NAMALWA (cell line): ENCODE results near the gene RRAGD.

ENCODE experiments used
- DNase-seq: peaks from one replicate; pipeline ENCODE4 v3.0.0-alpha.2; 2015; ENCODE audit warnings: low spot score

Gene RRAGD

DNA sequence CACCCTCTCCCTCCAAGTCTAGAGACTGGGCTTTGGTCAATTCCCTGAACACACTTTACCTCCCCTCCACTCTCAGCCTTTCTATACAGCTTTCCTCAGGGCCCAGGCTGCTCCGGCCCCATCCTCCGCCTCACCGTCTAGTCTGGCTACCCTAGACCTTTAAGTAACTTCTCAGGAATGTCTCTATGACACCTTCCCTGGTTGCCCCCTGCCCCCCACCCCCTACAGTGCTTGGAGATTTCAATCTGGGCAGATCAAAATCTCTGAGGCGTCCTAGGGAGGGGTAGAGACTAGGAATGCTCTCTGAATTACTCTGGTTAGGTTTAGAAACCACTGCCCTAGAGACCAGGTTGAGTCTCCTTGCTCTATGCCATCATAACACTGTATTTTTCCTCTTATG lies 65.6 kb downstream of the RRAGD start:
- no peak for DNase-seq

DNA sequence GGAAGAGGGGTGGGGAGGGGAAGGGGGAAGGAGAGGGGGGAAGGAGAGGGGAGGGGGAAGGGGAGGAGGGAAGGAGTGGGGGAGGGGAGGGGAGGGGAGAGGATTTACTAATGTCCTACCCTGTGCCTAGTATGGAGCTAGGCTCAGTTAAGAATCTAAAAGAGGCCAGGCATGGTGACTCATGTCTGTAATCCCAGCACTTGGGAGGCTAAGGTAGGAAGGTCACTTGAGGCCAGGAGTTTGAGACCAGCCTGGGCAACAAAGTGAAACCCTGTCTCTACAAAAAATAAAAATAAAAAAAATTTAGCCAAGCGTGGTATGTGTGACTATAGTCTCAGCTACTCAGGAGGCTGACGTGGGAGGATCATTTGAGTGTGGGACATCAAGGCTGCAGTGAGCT lies 72.5 kb downstream of the RRAGD start:
- DNase-seq = no peak

DNA sequence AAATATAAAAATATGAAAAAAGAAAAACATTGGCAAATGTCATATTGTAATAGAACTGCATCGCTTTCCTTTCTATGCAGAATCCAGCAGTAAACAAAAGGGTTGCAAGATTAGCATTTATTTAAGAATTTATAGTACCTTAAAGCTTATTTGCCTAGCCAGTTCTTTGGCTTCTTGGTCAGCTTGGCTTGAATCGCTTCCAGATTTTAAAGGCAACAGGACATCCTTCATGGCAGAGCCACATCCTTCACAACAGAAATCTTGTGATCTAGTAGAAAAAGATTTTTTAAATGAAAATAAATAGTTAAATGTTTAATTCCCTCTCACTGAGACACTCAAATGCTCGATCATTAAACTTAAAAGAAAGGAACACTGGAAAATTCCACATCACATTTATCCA lies 76.9 kb downstream of the RRAGD start:
- no peak for DNase-seq

DNA sequence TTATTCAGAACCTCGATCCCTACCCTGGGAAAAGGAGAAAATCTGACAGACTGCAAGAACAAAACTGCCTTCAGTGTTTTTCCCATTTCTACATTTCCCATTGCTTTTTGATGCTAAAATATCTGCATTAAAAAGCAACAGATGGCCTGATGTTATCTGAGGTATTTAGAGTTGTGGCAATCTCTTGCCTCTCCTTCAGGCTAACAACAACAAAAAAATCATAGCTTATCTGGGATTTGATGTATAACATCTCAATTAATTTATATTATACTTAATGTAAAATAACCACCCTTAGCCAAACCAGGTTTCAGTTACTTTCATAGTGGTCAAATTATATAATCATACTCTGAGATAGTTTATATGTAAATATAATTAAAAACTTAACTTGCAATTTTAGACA lies 81.2 kb downstream of the RRAGD start:
- no peak for DNase-seq

DNA sequence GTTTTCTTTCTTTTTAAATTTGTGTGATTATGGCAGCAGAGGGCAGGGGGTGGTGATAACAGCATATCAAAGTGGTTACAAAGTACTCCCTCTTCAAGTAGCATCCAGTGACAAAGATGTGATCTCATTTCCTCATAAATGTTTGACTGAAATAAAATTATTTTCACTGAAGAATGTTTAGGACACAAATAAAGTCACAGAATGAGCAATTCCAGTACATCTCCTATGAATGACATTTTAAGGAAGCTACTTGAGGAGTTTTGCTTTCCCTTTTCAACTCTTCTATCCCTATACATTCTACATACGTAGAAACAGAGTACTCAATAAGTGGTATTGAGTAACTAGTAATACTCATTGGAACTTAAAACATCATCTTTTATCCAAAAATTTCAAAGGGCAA lies 83.1 kb downstream of the RRAGD start:
- DNase-seq = no peak

DNA sequence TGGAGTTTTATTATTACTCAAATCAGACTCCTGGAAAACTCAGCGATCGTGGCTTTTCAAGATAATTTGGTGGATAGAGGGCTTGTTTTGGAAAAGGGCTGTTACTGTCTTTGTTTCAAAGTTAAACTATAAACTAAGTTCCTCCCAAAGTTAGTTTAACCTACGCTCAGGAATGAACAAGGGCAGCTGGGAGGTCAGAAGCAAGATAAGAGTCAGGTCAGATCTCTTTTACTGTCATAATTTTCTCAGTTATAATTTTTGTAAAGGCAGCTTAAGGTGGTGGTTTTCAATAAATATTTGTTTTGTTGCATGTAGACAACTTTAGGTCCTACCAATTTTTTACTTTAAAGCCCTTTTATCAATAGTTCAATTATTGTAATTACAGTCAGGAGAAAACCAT lies 87.8 kb downstream of the RRAGD start:
- no peak for DNase-seq

DNA sequence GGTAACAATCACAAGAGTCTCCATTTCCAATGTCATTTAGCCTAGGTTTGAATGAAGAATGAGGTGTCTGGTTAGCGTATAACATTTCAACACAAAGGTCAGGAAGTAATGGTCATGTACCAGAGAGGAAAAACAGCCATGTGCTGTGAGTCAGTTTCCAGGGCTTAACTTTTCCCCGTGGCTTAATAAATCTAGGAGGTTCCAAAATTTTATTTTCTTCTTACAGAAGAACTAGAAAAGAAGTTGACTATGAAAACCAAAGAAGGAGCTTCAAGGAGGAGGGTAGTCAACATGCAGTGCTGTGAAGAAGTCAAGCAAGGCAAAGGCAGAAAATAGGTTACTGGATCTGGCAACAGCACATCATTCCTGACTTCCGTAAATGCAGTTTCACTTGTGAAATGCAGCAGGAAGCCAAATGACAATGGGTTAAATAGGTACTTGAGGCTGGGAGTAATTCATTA lies 88.5 kb downstream of the RRAGD start:
- DNase-seq = no peak

DNA sequence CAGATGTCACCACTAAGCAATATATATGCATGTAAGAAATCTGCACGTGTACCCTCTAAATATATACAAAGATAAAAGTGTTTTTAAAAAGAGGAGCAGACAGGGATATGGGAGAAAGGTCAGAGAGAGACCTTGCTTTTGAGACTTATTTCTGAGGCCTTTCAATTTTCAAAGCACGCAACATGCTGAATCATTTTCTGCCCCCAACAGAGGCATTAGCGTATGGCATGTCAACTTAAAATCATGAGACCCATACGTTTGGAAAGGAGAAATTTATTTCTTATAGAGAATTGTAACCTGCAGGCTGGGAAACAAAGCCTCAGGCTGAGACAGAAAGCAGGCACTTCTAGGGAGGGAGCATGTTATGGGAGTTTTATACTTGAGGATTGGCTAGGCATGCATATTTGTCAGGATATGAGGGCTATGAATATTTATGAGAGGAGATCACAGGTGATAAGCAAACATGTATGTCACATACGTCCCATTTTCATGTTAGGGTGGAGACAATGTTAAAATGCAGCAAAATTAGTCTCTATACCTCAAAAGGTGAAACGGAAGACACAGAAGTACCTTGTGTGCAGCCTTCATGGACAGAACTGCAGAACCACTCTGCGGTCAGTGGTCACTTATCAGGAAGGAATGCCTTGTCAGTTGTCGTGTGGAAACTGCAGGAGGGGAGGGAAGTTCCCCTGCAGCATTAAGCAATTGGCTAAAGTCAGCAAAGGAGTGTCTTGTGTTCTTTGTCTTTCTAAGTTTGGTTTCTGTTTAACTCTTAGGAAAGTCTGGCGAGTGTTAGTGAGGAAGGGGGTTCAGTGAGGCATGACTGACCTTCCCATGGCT lies 90.7 kb downstream of the RRAGD start:
- DNase-seq = no peak

DNA sequence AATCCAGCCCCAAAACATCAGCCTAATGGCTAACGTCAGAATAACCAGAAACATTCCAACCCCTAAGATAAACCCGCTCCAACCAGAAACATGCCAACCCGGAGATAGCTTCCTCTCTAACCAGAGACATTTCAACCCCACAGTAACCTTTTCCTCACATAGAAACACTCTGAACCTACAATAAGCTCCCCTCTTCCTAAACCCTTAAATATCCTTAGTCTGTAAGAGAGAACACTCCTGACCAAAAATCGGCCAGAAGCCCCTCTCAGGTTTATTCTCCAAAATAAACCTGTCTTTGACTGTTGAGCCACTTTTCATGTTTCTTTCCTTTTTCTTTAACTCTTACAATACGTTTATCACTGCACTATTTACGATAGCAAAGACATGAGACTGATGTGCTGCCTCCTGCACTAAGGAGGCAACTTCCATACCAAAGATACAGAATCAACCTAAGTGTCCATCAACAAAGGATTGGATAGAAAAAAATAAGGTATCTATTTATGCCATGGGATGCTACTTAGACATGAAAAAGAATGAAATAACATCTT lies 92.0 kb downstream of the RRAGD start:
- no peak for DNase-seq

DNA sequence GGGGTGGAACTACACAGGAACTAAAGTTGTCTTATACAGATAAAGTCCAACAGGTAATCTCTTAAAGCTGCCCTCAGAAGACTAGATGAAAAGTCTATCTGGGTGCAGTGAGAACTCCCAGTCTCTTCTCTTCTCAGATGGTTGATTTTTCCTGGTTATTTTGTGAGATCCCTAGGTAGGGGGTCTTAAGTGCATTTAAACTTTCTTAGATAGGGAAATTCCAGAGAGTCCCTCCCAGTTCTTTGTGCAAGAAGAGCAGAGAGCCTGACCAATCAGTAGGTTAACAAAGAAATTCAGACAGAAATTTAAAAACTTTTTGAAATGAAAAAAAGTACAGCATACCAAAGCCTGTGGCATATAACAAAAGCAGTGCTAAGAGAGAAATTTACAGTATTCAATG lies 95.0 kb downstream of the RRAGD start:
- no peak for DNase-seq

DNA sequence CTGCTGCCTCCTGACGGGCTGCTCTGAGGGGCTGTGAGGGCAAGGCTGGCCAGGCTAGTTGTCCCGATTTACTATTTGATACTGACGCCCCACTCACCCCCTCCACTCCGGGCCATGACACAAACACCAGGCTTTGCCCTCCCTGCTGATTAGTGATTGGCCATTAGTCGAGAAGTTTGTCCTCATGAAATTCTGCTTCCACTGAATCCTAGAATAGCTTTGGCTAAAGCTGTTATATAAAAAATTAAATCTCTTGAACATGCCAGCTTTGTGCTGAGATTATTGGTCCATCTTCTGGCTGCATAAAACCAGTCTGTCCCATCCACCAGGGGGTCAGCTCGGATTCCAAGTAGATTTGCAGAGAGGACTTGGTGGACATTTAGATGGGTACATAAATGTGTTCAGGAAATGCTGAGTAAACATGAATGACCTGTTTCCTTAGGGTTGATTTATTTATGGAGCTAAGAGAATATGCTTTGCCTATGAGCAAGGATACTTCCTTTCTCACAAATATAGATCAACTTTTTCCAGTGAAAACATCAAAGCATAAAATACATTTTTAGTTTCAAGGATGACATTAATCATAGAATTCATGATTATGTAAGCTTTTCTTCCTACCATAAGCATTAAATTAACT lies 96.7 kb downstream of the RRAGD start, which contains the start of gene GABRR2:
TSS of gene GABRR2 (minus strand) at position 51 of the 637 bp plus-strand sequence. CDS start 134 bp downstream, outside the sequence.
- no peak for DNase-seq

DNA sequence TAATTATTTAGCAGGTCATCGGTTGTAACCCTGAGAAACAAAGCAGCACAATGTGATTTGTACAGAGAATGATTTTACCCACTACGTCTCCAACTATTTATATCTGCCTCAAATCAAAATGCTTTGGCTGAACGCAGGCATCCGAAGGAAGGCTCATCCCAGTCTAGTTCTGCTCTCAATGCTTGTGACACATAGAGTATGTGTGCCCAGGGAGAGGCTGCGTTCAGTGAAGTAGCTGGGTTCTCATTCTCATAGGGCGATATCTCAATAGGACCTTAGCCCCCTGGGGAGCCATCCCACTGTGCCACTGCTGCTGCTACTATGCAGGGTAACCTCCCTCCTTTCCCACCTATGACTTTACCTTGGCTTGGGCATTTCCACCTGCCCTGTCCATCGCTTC lies 97.4 kb downstream of the RRAGD start:
- DNase-seq = no peak
